ENCODE data around the gene ARHGAP26. TPM values are rescaled to one million over a fixed set of nuclear protein-coding genes. Genes with fewer than 3 reads are reported as not detected.

ARHGAP26 gene
- total RNA-seq, 4 donors from 2014 or later, result 22.3 to 40.7 (median 28.2) TPM

DNA sequence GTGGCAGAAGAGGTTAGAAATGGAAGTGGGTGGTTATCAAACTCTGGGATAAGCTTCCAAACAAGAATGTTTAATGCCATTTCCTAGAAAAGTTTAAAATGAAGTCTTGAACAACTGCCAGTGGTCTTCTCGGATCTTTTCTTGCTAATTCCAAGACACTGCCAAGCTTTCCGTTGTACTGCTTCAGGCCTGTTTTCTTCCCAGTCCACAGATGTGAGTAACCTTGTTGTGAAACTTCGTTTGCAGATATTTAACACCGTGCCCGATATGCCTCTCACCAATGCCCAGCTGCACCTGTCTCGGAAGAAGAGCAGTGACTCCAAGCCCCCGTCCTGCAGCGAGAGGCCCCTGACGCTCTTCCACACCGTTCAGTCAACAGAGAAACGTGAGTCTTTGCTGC lies 363.5 kb downstream of the ARHGAP26 start:
- H3K27me3 ChIP-seq, result no peaks in the 10 kb centered on the region
- peaks cover 20 to 28% (median 25%) of the 10 kb centered on the region in 4 donors for H3K4me1 ChIP-seq
- H3K36me3 ChIP-seq, result peaks cover 0 to 22% (median 8%) of the 10 kb centered on the region in 4 donors
- 79% methylated on average over 11 of the region's 11 CpGs for whole genome bisulfite sequencing
- intact Hi-C loops (cut with DNase I), result no loop called here
- no peak overlapping the region for H3K4me3 ChIP-seq
- H3K27ac ChIP-seq (replicated peaks in 1 of 4), result no peak overlapping the region
- DNase-seq (ENCODE audit: extremely low spot score), result no peak
- TF ChIP-seq, protein P1, sequence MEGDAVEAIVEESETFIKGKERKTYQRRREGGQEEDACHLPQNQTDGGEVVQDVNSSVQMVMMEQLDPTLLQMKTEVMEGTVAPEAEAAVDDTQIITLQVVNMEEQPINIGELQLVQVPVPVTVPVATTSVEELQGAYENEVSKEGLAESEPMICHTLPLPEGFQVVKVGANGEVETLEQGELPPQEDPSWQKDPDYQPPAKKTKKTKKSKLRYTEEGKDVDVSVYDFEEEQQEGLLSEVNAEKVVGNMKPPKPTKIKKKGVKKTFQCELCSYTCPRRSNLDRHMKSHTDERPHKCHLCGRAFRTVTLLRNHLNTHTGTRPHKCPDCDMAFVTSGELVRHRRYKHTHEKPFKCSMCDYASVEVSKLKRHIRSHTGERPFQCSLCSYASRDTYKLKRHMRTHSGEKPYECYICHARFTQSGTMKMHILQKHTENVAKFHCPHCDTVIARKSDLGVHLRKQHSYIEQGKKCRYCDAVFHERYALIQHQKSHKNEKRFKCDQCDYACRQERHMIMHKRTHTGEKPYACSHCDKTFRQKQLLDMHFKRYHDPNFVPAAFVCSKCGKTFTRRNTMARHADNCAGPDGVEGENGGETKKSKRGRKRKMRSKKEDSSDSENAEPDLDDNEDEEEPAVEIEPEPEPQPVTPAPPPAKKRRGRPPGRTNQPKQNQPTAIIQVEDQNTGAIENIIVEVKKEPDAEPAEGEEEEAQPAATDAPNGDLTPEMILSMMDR (IDR thresholded peaks at IDR 0.05), result no peak
- no peak for TF ChIP-seq POLR2AphosphoS5 (IDR thresholded peaks at IDR 0.05)
- TF ChIP-seq EP300 (IDR thresholded peaks at IDR 0.05), result no peak
- no peak for TF ChIP-seq POLR2A (IDR thresholded peaks at IDR 0.05; ENCODE audit: low read depth)
- H3K9me3 ChIP-seq, result no peaks in the 10 kb centered on the region

DNA sequence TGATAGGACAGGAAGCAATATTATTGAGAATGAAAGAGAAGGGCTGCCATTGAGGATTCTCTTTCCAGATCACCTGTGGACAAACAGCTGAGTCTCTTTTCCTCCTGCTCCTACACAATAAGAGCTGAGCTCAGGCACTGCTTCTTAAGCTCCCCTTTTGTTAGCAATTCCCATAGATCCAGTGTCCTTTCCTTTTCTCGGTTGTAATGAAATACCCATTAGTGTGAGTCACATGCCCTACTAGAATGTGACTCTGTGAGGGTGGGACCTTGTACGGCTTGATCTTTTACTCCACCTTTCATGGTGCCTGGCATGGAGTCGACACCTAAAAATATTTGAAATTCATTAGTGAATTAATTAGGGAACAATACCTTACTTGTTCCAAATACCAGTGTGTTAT lies 364.1 kb downstream of the ARHGAP26 start:
- intact Hi-C loops (cut with DNase I), result no loop called here
- no peak for DNase-seq (ENCODE audit: extremely low spot score)
- TF ChIP-seq POLR2A (IDR thresholded peaks at IDR 0.05; ENCODE audit: low read depth), result no peak
- no peak for TF ChIP-seq POLR2AphosphoS5 (IDR thresholded peaks at IDR 0.05)
- TF ChIP-seq, protein P1 (IDR thresholded peaks at IDR 0.05), result no peak
- TF ChIP-seq EP300 (IDR thresholded peaks at IDR 0.05), result no peak
- peaks cover 17 to 28% (median 25%) of the 10 kb centered on the region in 4 donors for H3K4me1 ChIP-seq
- no peak overlapping the region for H3K27ac ChIP-seq (replicated peaks in 1 of 4)
- WGBS, result 79% methylated on average over 3 of the region's 3 CpGs
- H3K4me3 ChIP-seq, result no peak overlapping the region
- H3K27me3 ChIP-seq, result no peaks in the 10 kb centered on the region
- H3K36me3 ChIP-seq, result peaks cover 0 to 22% (median 9%) of the 10 kb centered on the region in 4 donors
- H3K9me3 ChIP-seq, result no peaks in the 10 kb centered on the region

DNA sequence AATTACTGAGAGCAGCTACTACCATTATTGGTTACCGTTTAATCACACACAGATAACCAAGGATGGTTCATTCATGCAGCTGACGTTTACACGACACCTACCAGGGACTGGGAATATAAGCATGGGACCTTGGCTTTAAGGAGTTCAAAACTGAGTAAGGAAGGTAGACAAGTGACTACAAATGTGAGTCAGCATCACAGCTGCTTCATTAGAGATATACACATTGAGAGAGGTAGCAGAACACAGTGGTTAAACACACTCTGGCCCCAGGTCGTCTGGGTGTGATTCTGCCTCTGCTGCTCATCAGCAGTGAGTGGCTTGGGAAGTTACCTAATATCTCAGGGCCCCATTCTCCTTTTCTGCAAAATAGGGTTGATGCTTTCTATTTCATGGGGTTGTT lies 364.7 kb downstream of the ARHGAP26 start:
- WGBS, result 89% methylated on average over 4 of the region's 4 CpGs
- Histone ChIP-seq H3K4me3 (no peak overlapping the region), H3K27me3 (no peaks in the 10 kb centered on the region), H3K27ac (replicated peaks in 1 of 4) (no peak overlapping the region), H3K36me3 (peaks cover 0 to 22% (median 11%) of the 10 kb centered on the region in 4 donors), H3K9me3 (no peaks in the 10 kb centered on the region), H3K4me1 (peaks cover 17 to 30% (median 26%) of the 10 kb centered on the region in 4 donors)
- no peak for DNase-seq (ENCODE audit: extremely low spot score)
- intact Hi-C loops (cut with DNase I), result no loop called here
- no peak for TF ChIP-seq POLR2A (IDR thresholded peaks at IDR 0.05; ENCODE audit: low read depth)
- TF ChIP-seq, protein P1 (IDR thresholded peaks at IDR 0.05), result no peak
- no peak for TF ChIP-seq POLR2AphosphoS5 (IDR thresholded peaks at IDR 0.05)

DNA sequence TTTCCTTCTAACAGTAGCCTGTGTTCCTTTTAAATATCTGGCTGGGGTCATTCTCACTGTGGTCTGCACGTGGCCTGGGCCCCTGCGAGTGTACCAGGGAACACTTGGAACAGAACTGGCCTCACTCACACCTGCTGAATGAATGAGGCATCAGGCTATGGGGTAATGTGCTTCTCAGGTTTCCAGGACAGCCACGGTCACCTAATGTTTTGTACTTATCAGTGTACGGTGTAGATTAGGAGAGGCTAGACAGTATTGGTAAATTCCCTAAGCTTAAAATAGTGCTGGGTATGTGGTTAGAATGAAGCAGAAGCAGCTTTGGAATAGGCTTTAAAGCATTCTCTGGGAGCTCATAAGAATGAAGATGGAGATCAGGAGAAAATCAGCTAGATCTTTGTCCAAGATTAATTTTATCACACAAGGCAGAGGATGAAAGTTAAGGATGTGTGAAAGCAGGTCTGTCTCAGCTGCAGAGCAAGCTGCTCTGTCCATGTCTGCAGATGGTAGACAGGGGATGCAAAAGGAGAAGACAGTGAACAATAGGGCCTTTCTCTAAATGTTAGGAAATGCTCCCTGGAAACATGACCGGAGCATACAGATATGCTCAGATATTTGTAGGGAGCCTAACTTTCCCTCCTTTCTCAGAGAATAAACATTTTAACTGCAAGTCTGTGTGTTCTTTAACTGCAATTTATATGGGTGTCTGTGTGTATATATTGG lies 365.8 kb downstream of the ARHGAP26 start:
- H3K36me3 ChIP-seq, result peaks cover 0 to 22% (median 11%) of the 10 kb centered on the region in 4 donors
- 86% methylated on average over 5 of the region's 5 CpGs for WGBS
- H3K4me1 ChIP-seq, result peaks cover 14 to 33% (median 22%) of the 10 kb centered on the region in 4 donors
- TF ChIP-seq EP300 (IDR thresholded peaks at IDR 0.05) (no peak), POLR2A (IDR thresholded peaks at IDR 0.05; ENCODE audit: low read depth) (no peak), POLR2AphosphoS5 (IDR thresholded peaks at IDR 0.05) (no peak)
- TF ChIP-seq, protein P1 (IDR thresholded peaks at IDR 0.05), result no peak
- H3K27ac ChIP-seq (replicated peaks in 1 of 4), result no peak overlapping the region
- no peak overlapping the region for H3K4me3 ChIP-seq
- intact Hi-C loops (cut with DNase I), result no loop called here
- H3K27me3 ChIP-seq, result no peaks in the 10 kb centered on the region
- DNase-seq (ENCODE audit: extremely low spot score), result no peak
- H3K9me3 ChIP-seq, result no peaks in the 10 kb centered on the region
